GM19351 (cell line): Measurements from ENCODE around the gene FBRSL1.
"Not testable (repeated sequence)": the region's sequence is repeated elsewhere in the genome, so short reads cannot be mapped to it uniquely, and the experiment has no call there.

ENCODE experiments used
- ATAC-seq: cut with Tn5 transposase; IDR thresholded peaks from one replicate; pipeline ENCODE4 v1.9.1; 2021; ENCODE audit warnings: mild to moderate bottlenecking, moderate library complexity; ENCODE audit not compliant: unreplicated experiment

The FBRSL1 gene

DNA sequence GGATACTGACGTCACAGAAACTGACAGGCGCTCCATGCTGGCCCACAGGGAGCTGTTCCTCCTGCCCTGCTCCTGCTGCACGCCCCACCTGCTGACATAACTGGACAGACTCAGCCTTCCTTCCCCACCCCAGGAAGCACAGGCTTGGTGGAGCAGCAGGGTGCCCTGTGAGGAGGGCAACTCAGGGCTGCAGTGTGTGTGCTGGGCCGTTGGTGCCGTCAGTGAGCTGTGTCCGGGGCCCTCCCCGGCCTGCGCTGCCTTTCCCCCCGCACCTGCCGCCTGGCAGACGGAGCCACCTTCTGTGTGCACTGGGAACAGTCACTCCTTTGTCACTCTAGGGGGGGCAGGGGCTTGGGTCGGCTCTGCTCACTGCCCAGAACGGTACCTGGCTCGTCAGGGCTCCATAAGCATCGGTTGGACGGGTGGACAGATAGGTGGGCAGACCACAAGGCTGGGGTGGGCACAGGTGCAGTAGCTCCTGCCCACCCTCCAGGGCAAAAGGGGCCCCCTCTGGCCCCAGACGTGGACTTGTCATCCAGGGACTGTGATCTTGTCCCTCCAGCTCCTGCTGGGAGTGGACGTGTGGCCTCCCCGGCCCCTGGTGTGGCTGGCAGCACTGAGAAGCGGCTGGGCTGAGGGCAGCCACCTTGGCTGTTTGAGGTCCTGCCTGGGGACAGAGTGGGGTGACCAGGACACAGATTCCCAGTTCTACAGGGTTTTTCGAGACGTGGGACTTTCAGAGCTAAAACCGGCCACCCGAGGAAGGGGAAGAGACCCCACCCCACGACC lies 32.8 kb downstream of the FBRSL1 start:
- ATAC-seq: no peak

- peak; percentile 82 for ATAC-seq
Measured at GRCh38 chr12:132523576-132524331, 33.8 kb downstream of the FBRSL1 start.

DNA sequence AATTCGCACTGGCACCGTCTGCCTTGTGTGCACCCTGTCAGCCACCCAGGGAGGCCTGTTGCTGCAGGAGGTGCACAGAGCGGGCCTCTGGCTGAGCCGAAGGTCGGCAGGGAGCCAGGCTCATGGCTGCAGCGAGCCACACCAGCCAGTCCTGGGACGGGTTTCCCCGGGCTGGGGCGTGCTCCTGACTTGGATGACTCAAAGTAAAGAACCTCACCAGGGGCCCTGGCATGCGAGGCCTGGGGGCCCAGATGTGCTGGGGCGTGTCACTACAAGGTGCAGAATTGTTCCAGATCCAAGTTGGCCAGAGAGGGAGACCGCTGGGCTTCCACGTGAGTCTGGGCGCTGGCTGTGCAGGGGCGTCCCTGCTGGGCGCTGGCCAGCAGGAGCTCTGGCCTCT lies 34.5 kb downstream of the FBRSL1 start:
- ATAC-seq: no peak

GRCh38 chr12:132525011-132525832 lies 35.3 kb downstream of the FBRSL1 start:
- no peak for ATAC-seq

DNA sequence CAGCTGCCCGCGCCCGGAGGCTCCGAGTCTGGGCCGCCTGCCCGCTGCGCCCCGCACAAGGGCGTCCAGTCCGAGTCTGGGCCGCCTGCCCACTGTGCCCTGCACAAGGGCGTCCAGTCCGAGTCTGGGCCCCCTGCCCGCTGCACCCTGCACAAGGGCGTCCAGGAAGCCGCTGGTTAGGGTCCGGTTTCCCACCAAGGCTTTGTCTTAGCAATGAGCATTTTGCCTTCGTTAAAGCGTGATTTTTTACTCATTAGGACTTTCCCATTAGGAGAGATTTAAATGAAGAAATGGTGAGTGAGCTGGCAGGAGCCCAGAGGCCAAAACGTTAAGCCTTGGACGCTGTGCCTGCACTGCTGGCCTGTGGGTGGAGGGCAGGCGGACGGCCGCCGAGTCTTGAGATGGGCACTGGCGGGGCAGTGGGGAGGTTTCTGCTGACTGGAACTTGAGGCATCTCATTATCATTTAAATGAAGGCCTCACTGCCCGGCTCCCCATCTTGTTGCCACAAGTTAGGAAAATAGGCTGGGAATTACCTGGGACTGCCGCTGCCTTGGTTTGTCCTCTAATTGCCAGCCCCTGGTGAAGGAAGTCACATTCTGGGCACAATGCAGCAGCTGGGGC lies 36.0 kb downstream of the FBRSL1 start:
- no peak for ATAC-seq

- ATAC-seq: no peak
Measured at GRCh38 chr12:132527186-132527882, 37.4 kb downstream of the FBRSL1 start.

GRCh38 chr12:132527883-132528264 lies 37.9 kb downstream of the FBRSL1 start:
- no peak for ATAC-seq

DNA sequence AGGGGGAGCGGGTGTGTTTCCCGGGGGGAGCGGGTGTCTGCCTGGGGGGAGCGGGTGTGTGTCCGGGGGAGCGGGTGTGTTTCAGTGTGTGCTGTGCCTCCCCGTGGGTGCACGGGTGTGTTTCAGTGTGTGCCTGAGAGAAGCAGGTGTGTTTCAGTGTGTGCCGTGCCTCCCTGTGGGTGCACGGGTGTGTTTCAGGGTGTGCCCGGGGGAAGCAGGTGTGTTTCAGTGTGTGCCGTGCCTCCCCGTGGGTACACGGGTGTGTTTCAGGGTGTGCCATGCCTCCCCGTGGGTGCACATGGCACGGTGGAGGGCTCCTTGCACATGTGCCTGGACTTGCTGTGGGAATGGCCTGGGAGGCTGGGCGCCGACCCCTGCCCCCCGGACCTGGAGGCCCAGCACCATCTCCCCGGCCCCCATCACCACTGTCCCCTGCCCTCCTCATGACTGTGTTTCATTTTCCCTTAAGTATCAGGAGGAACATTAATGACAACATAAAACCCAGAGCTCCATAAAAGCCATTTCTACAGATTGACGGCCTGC lies 38.7 kb downstream of the FBRSL1 start:
- no peak for ATAC-seq

DNA sequence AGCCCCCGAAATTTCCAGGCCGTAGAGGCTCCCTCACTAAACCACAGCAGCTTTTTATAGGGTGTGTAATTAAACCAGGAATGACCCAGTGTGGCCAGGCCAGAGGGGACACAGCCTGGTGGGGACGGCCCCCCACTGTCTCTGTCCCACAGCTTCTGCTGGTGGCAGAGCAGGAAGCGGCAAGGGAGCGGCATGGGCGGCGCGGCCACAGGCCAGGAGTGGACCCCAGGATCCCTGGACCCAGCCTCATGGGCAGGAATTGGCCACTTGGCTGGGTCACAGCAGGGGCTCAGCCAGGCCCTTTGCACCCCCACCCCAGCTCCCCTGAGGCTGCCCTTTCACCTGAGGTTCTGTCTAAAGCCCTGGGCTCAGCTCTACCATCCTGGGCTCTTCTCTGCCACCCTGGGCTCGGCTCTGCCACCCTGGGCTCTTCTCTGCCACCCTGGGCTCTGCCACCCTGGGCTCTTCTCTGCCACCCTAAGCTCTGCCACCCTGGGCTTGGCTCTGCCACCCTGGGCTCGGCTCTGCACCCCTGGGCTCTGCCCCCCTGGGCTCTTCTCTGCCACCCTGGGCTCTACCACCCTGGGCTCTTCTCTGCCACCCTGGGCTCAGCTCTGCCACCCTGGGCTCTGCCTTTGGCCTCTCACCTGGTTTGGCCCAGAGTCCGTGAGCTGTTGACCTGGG lies 39.3 kb downstream of the FBRSL1 start:
- ATAC-seq: no peak

- ATAC-seq: no peak
Measured at GRCh38 chr12:132529906-132530305, 40.0 kb downstream of the FBRSL1 start.

GRCh38 chr12:132530447-132530846 lies 40.5 kb downstream of the FBRSL1 start:
- ATAC-seq: no peak

DNA sequence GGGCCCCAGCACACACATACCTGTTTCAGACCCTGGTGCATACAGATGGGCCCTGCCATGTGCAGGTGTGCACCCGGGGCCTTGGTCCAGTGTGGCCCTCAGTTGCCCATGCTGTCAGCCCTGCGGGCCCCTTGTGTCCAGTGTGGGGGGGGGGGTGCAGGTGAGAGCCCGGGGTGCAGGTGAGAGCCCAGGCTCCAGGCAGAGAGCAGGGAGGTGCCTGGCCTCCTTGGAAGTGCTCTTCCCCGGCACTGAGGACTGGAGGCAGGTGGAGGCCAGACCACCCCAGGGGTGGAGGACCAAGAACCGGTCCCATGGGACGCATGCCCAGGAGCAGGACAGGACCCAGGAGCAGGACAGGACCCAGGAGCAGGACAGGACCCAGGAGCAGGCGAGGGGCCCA lies 40.9 kb downstream of the FBRSL1 start:
- no peak for ATAC-seq

DNA sequence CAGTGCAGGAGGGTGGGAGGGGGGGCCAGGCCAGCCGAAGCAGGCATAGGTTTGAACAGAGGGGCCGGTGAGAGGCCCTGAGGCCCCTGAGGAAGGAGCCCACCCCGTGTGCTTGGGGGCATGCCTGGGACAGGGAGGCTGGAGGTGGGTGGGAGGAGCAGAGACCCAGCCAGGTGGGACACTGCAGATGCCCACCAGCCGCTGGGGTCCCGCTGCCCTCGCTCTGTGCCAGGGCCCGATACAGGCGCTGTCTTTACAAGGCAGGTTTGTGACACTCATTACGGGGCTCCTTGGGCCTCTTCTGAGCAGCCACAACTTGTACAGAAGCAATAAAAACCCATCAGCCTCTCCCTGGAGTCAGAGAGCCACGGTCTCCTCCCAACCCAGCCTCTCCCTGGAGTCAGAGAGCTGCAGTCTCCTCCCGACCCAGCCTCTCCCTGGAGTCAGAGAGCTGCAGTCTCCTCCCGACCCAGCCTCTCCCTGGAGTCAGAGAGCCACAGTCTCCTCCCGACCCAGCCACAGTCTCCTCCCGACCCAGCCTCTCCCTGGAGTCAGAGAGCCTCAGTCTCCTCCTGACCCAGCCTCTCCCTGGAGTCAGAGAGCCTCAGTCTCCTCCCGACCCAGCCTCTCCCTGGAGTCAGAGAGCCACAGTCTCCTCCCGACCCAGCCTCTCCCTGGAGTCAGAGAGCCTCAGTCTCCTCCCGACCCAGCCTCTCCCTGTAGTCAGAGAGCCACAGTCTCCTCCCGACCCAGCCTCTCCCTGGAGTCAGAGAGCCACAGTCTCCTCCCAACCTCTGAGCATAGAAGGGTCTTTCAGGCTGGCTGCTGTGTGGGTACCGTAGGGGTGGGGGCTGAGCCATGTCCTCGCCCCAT lies 43.0 kb downstream of the FBRSL1 start:
- not testable (repeated sequence) for ATAC-seq

GRCh38 chr12:132533584-132533958 lies 43.6 kb downstream of the FBRSL1 start:
- no peak for ATAC-seq

DNA sequence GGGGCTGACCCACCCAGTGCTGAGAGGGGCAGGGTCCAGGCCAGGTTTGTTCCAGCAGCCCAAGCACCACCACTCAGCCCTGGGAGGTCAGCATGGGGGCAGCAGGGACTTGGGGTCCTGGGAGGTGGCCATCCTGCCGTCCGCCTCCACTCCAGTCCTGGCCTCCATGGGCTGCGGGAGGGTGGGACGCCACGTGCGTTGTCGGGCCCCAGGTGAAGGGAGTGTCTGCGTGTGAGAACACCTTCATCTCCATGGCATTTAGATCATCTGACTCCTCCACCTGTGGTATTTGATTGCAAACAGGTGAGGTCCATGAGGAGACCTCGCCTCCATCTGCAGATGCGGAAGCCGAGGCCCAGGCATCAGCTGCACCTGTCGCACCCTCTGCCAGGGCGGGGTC lies 44.1 kb downstream of the FBRSL1 start:
- ATAC-seq: no peak

GRCh38 chr12:132535019-132535418 lies 45.1 kb downstream of the FBRSL1 start:
- ATAC-seq: no peak

DNA sequence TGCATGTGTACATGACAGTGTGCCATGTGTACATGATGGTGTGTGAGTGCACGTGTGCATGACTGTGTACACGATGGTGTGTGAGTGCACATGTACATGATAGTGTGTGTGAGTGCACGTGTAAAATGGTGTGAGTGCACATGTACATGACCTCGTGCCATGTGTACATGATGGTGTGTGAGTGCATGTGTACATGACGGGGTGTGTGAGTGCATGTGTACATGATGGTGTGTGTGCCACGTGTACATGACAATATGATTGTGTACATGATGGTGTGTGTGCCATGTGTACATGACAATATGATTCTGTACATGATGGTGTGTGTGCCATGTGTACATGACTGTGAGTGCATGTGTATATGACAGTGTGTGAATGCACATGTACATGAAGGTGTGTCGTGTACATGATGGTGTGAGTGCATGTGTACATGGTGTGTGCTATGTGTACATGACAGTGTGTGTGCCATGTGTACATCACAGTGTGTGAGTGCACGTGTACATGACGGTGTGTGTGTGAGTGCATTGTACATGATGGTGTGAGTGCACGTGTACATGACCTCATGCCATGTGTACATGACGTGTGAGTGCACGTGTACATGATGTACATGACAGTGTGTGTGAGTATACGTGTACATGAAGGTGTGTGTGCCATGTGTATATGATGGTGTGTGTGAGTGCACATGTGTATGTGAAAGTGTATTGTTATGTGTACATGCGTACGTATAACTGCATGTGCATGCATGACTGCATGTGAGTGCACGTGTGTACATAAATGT lies 46.3 kb downstream of the FBRSL1 start:
- no peak for ATAC-seq

GRCh38 chr12:132537049-132537448 lies 47.1 kb downstream of the FBRSL1 start:
- ATAC-seq: no peak
